ENCODE measurements around the gene RFXAP.
"Not testable (repeated sequence)": the region's sequence is repeated elsewhere in the genome, so short reads cannot be mapped to it uniquely, and the experiment has no call there.

The RFXAP gene

GRCh38 chr13:36818804-36819738, at the start of gene RFXAP:
Gene RFXAP (plus strand): TSS chr13:36819222. CDS start chr13:36819358, 136 bp downstream.
- peak; percentile 85 to 87 for DNase-seq (ENCODE audit: low read depth in 2 of 2)

GRCh38 chr13:36769545-36769944, 49.5 kb upstream of the RFXAP start:
- DNase-seq (ENCODE audit: low read depth in 2 of 2), result no peak

DNA sequence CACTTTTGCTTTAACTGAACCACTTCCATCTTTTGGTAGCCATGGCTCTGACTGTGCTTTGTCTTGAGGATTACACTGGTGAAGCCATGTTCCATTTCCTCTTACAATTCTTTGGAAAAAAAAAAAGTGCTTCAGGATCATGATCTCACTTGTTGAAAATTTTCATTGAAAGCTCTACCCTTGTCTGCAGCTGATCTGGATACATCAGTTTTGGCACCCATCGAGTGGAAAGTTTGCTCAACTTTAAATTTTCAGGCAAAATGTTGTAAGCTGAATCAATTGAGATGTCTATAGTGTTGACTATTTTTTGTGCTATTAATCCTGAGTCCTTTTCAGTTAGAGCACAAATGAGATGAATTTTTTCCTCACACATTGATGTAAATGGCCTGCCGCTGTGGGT, 48.3 kb upstream of the RFXAP start:
- DNase-seq (ENCODE audit: low read depth in 2 of 2), result no peak

DNA sequence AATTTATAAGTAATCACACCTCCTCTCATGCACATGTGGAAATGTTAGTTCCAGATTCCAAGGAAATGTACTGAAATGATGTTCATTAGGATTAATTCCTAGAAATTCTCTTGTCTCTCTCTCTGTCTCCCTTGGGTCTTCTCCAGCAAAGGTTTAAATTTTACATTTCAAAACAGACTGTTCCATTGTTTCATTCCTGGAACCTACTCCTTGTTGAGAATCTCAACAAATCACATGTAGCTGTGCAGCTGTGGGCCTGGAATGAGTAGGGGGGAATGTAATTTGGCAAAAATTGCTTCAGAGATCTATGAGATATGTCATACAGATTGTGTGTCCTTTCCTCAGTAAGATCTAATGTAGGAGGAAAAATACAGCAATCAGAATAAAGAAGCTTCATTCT, 46.2 kb upstream of the RFXAP start:
- DNase-seq (ENCODE audit: low read depth in 2 of 2), result no peak

DNA sequence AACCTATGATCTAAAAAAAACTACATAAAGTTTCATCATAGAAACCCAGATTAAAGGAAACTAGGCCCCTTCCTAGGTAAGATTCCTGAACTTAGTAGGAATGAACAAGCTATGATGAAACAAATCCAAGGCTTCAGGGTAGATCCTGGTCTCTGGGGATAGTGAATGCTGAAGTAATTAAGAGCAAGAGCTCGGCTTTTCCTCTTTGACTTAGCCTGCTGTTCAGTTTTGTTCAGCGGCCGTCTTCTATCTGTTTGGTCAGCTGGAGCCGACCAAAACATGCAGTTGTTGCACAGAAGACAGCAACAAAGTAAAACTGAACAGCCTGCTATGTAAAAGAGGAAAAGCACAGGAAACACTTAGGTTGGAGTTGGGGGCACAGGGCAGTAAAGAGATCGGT, 44.1 kb upstream of the RFXAP start:
- DNase-seq (ENCODE audit: low read depth in 2 of 2), result no peak

GRCh38 chr13:36776175-36776574, 42.8 kb upstream of the RFXAP start:
- no peak for DNase-seq (ENCODE audit: low read depth in 2 of 2)

- no peak for DNase-seq (ENCODE audit: low read depth in 2 of 2)
These were observed 40.8 kb upstream of the RFXAP start for GRCh38 chr13:36778083-36778671.

GRCh38 chr13:36783890-36784289, 35.1 kb upstream of the RFXAP start:
- no peak for DNase-seq (ENCODE audit: low read depth in 2 of 2)

- not testable (repeated sequence) for DNase-seq (ENCODE audit: low read depth in 2 of 2)
These were observed 32.8 kb upstream of the RFXAP start for GRCh38 chr13:36786175-36786574.

- no peak for DNase-seq (ENCODE audit: low read depth in 2 of 2)
These were observed 31.8 kb upstream of the RFXAP start for GRCh38 chr13:36787181-36787580.

GRCh38 chr13:36788276-36788675, 30.7 kb upstream of the RFXAP start:
- no peak for DNase-seq (ENCODE audit: low read depth in 2 of 2)

- no peak for DNase-seq (ENCODE audit: low read depth in 2 of 2)
These were observed 30.0 kb upstream of the RFXAP start for GRCh38 chr13:36789061-36789460.

DNA sequence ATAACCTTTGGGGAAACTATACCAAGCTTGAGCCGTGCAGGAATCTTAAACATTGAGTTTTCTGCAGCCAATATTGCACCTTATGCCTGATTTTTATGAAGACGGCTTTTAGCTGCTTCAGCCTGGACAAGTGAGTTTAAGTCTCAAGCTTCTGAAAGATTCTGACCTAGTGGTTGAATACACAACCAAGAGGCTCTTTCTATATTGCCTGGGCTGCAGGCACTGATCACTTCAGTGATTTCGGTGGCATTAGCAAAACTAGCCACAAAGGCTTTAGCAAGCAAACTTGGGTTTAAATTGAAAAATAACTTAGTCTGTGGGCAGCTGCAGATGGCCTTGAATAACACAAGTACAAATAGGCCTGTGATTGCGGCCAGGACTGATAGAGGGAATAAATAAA, 29.3 kb upstream of the RFXAP start:
- DNase-seq (ENCODE audit: low read depth in 2 of 2), result no peak

DNA sequence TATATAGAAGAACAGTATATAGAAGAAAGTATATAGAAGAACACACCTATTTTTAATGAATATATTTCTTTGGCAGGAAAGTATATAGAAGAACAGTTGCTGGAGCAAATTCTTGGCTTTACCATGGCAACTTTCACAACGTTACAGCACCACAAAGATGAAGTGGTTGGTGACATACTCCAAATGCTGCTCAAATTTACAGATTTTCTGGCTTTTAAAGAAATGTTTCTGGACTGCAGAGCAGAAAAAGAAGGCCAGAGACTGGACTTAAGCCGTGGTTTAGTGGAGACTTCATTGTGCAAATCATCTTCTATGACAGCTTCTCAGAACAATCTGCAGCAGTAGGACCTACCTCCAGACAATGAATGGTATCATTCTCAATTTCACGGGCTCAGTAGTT, 24.3 kb upstream of the RFXAP start:
- DNase-seq (ENCODE audit: low read depth in 2 of 2), result no peak

GRCh38 chr13:36795463-36795862, 23.6 kb upstream of the RFXAP start:
- DNase-seq (ENCODE audit: low read depth in 2 of 2), result no peak

DNA sequence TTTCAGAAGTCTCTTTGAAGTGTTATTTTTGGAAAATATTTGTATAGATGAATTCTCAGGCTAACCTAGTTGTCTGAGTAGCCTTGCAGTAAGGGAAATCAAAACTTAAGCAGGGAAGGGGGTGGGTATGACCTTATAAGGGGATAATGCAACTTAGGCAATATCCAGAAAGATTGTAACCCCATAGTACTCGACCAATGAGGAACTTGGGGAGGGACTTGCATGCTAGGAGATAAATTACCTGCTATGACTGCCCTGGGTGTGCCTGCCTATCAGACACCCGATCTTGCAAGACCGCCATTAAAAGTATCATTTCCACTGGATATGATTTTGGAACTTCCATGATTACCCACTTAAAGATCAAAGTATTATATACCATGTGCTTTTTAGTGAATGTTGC, 23.0 kb upstream of the RFXAP start:
- DNase-seq (ENCODE audit: low read depth in 2 of 2), result no peak

- DNase-seq (ENCODE audit: low read depth in 2 of 2), result no peak
These were observed 18.0 kb upstream of the RFXAP start for GRCh38 chr13:36801035-36801434.

DNA sequence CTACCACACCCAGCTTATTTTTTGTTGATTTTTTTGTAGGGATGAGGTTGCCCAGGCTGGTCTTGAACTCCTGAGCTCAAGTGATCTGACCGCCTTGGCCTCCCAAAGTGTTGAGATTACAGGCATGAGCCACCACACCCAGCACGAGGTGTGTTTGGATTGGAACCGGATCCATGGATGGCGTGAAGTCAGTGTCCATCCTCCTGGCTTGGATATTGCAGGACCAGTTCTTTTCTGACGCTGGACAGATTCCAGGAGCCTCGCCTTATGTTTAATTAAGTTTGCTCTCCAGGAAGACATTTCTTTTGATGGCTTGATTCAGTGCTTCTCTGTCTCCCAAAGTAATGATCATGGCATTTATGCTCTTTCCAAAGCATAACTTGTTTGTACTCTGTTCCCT, 14.4 kb upstream of the RFXAP start:
- no peak for DNase-seq (ENCODE audit: low read depth in 2 of 2)

- no peak for DNase-seq (ENCODE audit: low read depth in 2 of 2)
These were observed 12.9 kb upstream of the RFXAP start for GRCh38 chr13:36806102-36806501.

DNA sequence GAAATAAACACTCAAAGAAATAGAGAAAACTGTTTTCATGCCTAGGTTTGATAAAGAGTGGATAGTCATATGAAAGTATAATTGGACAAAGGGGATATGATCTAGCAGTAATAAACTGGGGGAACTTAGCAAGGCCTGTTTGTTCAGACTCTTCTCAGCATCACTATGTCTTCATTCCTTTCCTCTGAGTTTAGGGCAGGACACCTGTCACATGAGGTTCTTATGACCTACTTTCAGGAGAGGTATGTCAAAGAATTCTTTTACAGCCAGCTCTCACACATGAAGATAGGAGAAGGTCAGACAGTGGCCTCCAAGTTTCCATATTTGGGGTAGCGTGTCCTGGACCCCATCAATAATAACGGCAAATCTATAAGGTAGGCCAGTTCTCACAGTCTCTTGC, 11.4 kb upstream of the RFXAP start:
- DNase-seq (ENCODE audit: low read depth in 2 of 2), result no peak

DNA sequence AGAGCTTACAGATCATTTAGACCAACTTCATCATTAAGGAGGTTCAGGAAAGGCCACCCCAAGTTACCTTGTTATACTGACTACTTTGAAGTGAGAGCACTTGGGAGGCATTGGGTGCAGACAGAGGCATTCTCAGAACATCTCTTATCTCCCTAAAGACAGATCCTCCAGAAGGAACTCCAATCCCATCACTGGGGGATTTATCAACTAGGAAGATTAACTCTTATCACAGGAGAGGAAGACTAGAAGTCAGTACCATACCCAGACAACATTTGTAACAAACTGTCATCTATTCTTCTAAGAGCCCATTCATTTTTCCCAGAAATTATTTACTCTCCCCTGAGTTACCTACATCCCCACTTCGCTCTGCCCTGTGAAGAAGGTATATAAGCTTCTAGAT, 5.8 kb upstream of the RFXAP start:
- no peak for DNase-seq (ENCODE audit: low read depth in 2 of 2)

DNA sequence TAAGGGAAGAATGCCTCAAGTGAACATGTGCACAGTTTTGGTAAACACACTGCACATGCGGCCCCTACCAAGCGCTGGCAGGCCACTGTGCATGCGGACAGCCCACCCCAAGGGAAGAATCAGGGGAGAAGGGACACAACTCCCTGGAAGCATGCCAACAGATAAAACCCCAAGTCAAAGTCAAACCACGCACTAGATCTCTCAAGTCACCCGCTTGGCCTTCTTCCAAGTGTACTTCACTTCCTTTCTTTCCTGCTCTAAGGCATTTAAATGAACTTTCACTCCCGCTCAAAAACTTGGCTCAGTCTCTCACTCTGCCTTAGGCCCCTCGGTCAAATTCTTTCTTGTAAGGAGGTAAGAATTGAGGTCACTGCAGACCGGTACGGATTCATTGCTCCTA, 4.6 kb upstream of the RFXAP start:
- DNase-seq (ENCODE audit: low read depth in 2 of 2), result no peak

DNA sequence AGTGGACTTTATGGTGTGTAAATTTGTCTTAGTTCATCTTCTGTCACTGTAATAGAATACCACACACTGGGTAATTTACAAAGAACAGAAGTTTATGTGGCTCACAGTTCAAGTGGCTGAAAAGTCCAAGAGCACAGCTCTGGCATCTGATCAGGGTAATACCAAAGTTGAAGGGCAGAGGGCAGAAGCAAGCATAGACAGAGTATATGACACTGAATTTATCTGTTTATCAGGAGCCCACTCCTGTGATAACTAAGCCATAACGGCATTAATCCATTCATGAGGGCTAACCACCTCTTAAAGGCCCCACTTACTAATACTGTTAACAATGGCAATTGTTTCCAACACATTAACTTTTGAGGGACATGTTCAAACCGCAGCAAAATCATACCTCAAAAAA, 4.0 kb upstream of the RFXAP start:
- DNase-seq (ENCODE audit: low read depth in 2 of 2), result no peak

Data from stimulated activated CD8-positive, alpha-beta memory T cell treated with anti-CD3 and anti-CD28 coated beads, Interleukin-7, amount 100 ng/mL, for 1 hour (primary cell).